Measurements from ENCODE around the gene NME4. TPM values are rescaled to one million over a fixed set of nuclear protein-coding genes. Genes with fewer than 3 reads are reported as not detected.
A peak's percentile ranks its signal among the peaks of the same experiment; 100 is the strongest.
"Not testable (repeated sequence)": the region's sequence is repeated elsewhere in the genome, so short reads cannot be mapped to it uniquely, and the experiment has no call there.

Gene NME4
- total RNA-seq, 2 experiments from 2014 or later: 55.9 to 72.1 TPM

GRCh38 chr16:400061-400591 lies 3.1 kb downstream of the NME4 start:
- H3K36me3 Mint-ChIP-seq (ENCODE audit: low read depth): peaks cover 2% of the 10 kb centered on the region
- intact Hi-C loops (cut with DNase I, micrococcal nuclease): loop anchor here in 1 of 2 experiments (2.0 to 10.0 kb wide), 4 partner anchors 269 to 1215 kb away; partner anchors contain the start of genes CRAMP1, IFT140, JMJD8 and RHOT2
- POLR2A ChIA-PET: no interaction called here
- CTCF ChIA-PET: interaction anchor here (1.8 kb wide), 1 partner anchor 25 kb away, joined by 4 read pairs; the partner anchor contains the start of gene RAB11FIP3
- DNase-seq (no peak), ATAC-seq (no peak)
- H3K9me3 Mint-ChIP-seq (ENCODE audit: low read depth): no peaks in the 10 kb centered on the region
- H3K27me3 Mint-ChIP-seq: peaks cover 3% of the 10 kb centered on the region
- H3K27ac Mint-ChIP-seq: peak overlapping the region; percentile 87
- H3K4me3 Mint-ChIP-seq: peak overlapping the region; percentile 82
- peaks cover 17% of the 10 kb centered on the region for H3K4me1 Mint-ChIP-seq

GRCh38 chr16:401468-402348 lies 4.7 kb downstream of the NME4 start, which contains the start of gene DECR2:
Gene DECR2 (plus strand): TSS chr16:401885. CDS start chr16:401964, 79 bp downstream.
- Mint-ChIP-seq H3K27ac (peak within 1 kb of the TSS; percentile 87), H3K9me3 (ENCODE audit: low read depth) (no peaks in the 10 kb centered on the region), H3K36me3 (ENCODE audit: low read depth) (peaks cover 2% of the 10 kb centered on the region), H3K27me3 (no peaks in the 10 kb centered on the region), H3K4me1 (peaks cover 10% of the 10 kb centered on the region), H3K4me3 (peak within 1 kb of the TSS; percentile 82)
- ATAC-seq (peak; percentile 87), DNase-seq (peak; percentile 100)
- POLR2A ChIA-PET: interaction anchor here (1.1 kb wide), 1 partner anchor 19 kb away, joined by 3 read pairs; the partner anchor contains the start of gene PGAP6
- CTCF ChIA-PET: interaction anchor here (0.6 to 1.8 kb wide), 3 partner anchors 19 to 24 kb away, joined by 3 to 4 read pairs (median 3); partner anchors contain the start of gene RAB11FIP3
- intact Hi-C loops (cut with DNase I, micrococcal nuclease): loop anchor here in 1 of 2 experiments (1.0 to 10.0 kb wide), 16 partner anchors 9 to 1213 kb away; partner anchors contain the start of genes AXIN1, CAPN15, CHTF18 and CRAMP1

DNA sequence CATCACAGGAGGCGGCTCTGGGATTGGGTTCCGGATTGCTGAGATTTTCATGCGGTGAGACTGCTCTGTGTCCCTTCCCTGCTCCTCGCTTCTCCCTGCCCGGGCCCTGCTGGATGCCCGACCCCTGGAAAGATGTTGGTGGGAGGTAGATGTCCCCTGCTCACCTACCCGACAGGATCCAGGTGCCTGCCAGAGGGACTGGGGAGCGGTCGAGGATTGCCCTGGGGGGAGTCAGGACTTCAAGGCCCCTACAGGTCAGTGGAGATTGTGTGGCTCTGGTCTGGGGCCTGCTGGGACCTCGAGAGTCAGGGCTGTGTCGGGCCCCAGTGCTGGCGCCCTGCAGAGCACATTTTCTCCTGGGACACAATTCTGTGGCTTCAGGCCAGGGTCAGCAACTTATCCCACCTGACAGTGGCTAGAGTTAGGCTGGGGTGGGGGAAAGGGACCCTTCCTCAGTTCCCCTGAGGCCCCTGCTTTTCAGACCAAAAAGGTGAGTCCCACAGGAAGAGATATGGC lies 8.0 kb downstream of the NME4 start:
- CTCF ChIA-PET: no interaction called here
- ATAC-seq: no peak

DNA sequence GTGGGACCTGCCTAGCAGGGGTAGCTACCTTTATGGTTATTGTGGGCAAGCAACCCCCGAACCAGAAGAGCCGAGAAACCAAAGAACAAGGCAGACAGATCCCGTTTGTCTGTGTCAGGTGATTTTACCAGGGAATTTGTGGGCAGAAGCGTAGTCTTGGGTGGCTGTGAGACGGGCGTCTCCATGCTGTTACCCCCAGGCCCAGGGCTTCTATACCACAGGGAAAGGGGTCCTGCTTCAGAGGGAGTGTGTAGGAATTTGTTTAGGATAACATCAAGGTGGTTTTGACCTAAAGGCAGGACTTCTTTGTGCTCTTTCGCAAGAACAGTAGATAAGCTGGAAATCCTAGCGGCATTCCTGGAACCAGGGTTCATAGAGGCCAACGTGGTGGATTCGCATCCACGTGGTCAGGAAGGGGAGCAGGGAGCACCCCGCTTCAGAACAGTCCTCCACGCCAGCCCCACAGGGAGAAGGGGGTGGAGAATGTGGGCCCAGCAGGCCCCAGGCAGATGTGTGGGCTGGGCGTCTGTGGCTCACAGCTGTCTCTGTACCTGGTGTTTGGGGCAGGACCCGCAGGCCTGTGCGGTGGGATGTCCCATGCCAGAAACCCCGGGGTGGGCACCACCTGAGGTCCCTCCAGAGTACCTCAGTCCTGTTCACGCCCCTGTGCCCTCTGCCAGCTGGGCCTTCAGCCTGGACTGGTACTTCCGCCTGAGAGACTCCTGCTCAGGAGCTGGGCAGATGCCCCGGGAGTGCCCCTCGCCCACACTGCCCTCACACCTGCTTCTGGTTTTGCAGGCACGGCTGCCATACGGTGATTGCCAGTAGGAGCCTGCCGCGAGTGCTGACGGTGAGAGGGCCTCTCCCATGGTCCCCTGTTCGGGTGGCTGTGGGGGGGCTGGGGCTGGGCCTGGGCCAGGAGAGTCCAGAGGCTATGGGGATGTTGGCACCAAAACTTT lies 8.8 kb downstream of the NME4 start:
- ATAC-seq (no peak), DNase-seq (no peak)
- no peaks in the 10 kb centered on the region for H3K27me3 Mint-ChIP-seq
- H3K4me3 Mint-ChIP-seq: no peak overlapping the region
- CTCF ChIA-PET: no interaction called here
- H3K36me3 Mint-ChIP-seq (ENCODE audit: low read depth): no peaks in the 10 kb centered on the region
- no peaks in the 10 kb centered on the region for H3K4me1 Mint-ChIP-seq
- H3K27ac Mint-ChIP-seq: no peak overlapping the region
- POLR2A ChIA-PET: no interaction called here
- no peaks in the 10 kb centered on the region for H3K9me3 Mint-ChIP-seq (ENCODE audit: low read depth)
- intact Hi-C loops (cut with DNase I, micrococcal nuclease): loop anchor here in 1 of 2 experiments (10.0 kb wide), 1 partner anchor 1209 kb away; the partner anchor contains the start of genes CRAMP1 and IFT140

More for the DNA sequence above, 8.0 kb downstream of the NME4 start:
- no peak for DNase-seq
- Mint-ChIP-seq H3K36me3 (ENCODE audit: low read depth) (no peaks in the 10 kb centered on the region), H3K27ac (no peak overlapping the region), H3K9me3 (ENCODE audit: low read depth) (no peaks in the 10 kb centered on the region), H3K4me1 (peaks cover 7% of the 10 kb centered on the region), H3K27me3 (no peaks in the 10 kb centered on the region), H3K4me3 (no peak overlapping the region)
- POLR2A ChIA-PET: no interaction called here
- intact Hi-C loops (cut with DNase I, micrococcal nuclease): loop anchor here in 1 of 2 experiments (5.0 to 10.0 kb wide), 3 partner anchors 277 to 1210 kb away; partner anchors contain the start of genes CRAMP1, IFT140, JMJD8 and STUB1

- no peak for DNase-seq
- intact Hi-C loops (cut with DNase I, micrococcal nuclease): loop anchor here in 1 of 2 experiments (10.0 kb wide), 1 partner anchor 1208 kb away; the partner anchor contains the start of genes CRAMP1 and IFT140
- Mint-ChIP-seq H3K9me3 (ENCODE audit: low read depth) (no peaks in the 10 kb centered on the region), H3K36me3 (ENCODE audit: low read depth) (no peaks in the 10 kb centered on the region), H3K27ac (no peak overlapping the region), H3K27me3 (no peaks in the 10 kb centered on the region), H3K4me3 (no peak overlapping the region), H3K4me1 (no peaks in the 10 kb centered on the region)
- ATAC-seq: no peak
- ChIA-PET POLR2A (no interaction called here), CTCF (no interaction called here)
Observed at GRCh38 chr16:407253-407652, 10.3 kb downstream of the NME4 start.

- ATAC-seq (no peak), DNase-seq (no peak)
- H3K4me3 Mint-ChIP-seq: no peak overlapping the region
- CTCF ChIA-PET: no interaction called here
- H3K36me3 Mint-ChIP-seq (ENCODE audit: low read depth): no peaks in the 10 kb centered on the region
- H3K27ac Mint-ChIP-seq: no peak overlapping the region
- H3K27me3 Mint-ChIP-seq: no peaks in the 10 kb centered on the region
- POLR2A ChIA-PET: no interaction called here
- no peaks in the 10 kb centered on the region for H3K9me3 Mint-ChIP-seq (ENCODE audit: low read depth)
- no peaks in the 10 kb centered on the region for H3K4me1 Mint-ChIP-seq
- intact Hi-C loops (cut with DNase I, micrococcal nuclease): no loop called here
Observed at GRCh38 chr16:410516-411178, 13.6 kb downstream of the NME4 start.

DNA sequence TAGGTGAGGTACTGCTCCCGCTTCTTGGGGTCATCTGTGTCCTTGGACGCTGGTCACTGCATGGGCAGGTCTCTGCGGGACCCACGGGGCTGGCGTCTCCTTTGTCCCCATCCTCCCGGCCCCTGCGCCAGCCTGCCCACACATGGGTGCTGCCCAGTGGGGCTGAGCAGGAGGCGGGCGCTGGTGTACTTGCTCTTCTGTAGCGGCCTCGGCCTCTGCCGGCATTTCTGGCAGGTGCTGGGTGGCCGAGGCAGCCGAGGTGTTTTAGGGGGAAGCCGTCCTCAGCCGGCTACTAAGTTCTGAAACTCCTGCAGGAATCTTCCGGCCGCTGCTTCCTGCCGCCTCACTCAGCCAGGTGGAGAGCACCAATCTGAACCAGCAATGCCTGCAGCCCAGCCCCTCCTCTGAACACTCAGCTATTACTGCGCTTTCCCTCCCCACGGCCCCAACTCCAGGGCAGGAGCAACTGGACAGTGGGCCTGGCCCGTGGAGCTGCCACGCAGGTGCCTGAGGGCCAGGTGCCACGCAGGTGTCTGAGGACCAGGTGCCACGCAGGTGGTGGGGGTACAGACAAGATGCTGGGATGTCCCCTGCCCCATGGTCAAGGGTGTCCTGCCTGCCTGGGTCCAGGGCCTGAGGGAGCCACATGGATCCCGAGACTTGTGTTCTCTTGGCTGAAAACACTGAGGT lies 14.7 kb downstream of the NME4 start:
- Mint-ChIP-seq H3K4me3 (no peak overlapping the region), H3K9me3 (ENCODE audit: low read depth) (no peaks in the 10 kb centered on the region), H3K27ac (no peak overlapping the region), H3K36me3 (ENCODE audit: low read depth) (no peaks in the 10 kb centered on the region), H3K4me1 (no peaks in the 10 kb centered on the region), H3K27me3 (no peaks in the 10 kb centered on the region)
- ATAC-seq (no peak), DNase-seq (no peak)
- CTCF ChIA-PET: no interaction called here
- intact Hi-C loops (cut with DNase I, micrococcal nuclease): no loop called here
- POLR2A ChIA-PET: no interaction called here

DNA sequence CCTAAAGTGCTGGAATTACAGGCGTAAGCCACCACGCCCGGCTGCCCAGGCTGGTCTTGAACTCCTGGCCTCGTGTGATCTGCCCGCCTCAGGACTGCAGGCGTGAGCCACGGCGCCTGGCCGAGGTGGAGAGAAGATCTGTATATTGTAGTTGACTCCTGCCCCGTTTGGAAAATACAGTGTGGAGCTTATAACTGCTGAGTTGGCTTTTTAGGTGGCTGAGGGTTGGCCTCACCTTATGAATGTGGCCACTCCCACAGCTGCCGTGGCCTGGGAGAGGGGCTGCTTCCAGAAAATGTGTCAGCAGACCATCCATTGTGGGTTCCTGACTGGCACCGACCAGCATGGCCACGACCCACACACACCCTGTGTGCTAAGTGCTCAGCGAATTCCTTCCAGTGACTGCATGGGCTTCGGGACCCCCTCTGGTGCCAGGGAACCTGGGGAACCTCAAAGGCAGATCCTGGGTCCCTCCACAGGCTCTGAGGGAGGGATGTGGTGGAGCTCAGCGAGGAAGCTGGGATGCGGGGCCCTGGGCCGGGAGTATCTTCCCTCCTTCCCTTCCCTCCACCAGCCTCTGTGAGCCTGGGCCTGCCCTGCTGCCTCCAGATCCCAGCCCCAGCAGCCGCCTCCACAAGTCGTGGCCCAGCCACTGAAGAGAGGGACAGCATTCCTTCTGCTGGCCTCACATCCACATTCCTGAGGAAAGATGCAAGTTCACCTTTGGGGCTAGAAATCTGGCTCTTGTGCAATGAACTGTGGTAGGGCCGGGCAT lies 17.6 kb downstream of the NME4 start:
- DNase-seq: no peak
- no peaks in the 10 kb centered on the region for H3K4me1 Mint-ChIP-seq
- no peaks in the 10 kb centered on the region for H3K36me3 Mint-ChIP-seq (ENCODE audit: low read depth)
- no peak for ATAC-seq
- no peak overlapping the region for H3K4me3 Mint-ChIP-seq
- H3K9me3 Mint-ChIP-seq (ENCODE audit: low read depth): no peaks in the 10 kb centered on the region
- ChIA-PET POLR2A (interaction anchor here (0.5 kb wide), 1 partner anchor 23 kb away, joined by 3 read pairs; no protein-coding TSS in a partner anchor), CTCF (interaction anchor here (1.0 to 1.5 kb wide), 2 partner anchors 19 to 73 kb away, joined by 3 read pairs; no protein-coding TSS in a partner anchor)
- intact Hi-C loops (cut with DNase I, micrococcal nuclease): no loop called here
- H3K27ac Mint-ChIP-seq: no peak overlapping the region
- H3K27me3 Mint-ChIP-seq: no peaks in the 10 kb centered on the region

DNA sequence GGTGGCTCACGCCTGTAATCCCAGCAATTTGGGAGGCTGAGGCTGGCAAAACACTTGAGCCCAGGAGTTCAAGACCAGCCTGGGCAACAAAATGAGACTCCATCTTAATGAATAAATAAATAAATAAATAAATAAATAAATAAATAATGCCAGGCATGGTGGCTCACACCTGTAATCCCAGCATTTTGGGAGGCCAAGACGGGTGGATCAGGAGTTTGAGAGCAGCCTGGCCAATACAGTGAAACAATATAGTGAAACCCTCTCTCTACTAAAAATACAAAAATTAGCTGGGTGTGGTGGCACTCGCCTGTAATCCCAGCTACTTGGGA lies 18.1 kb downstream of the NME4 start:
- ChIA-PET CTCF (interaction anchor here (1.0 to 1.5 kb wide), 2 partner anchors 19 to 73 kb away, joined by 3 read pairs; no protein-coding TSS in a partner anchor), POLR2A (interaction anchor here (0.5 kb wide), 1 partner anchor 23 kb away, joined by 3 read pairs; no protein-coding TSS in a partner anchor)
- H3K27me3 Mint-ChIP-seq: not testable (repeated sequence)

More for the DNA sequence above, 18.1 kb downstream of the NME4 start:
- H3K9me3 Mint-ChIP-seq (ENCODE audit: low read depth); H3K4me3 Mint-ChIP-seq; intact Hi-C loops (cut with DNase I, micrococcal nuclease); ATAC-seq; DNase-seq; H3K4me1 Mint-ChIP-seq; H3K36me3 Mint-ChIP-seq (ENCODE audit: low read depth); H3K27ac Mint-ChIP-seq: not testable (repeated sequence)
